ENCODE measurements around the gene PDXK. TPM values are rescaled to one million over a fixed set of nuclear protein-coding genes. Genes with fewer than 3 reads are reported as not detected.

PDXK gene
- total and polyA plus RNA-seq, 2 donors from 2014 or later: 122 to 210 TPM

GRCh38 chr21:43735236-43736091, 16.5 kb downstream of the PDXK start:
- TF ChIP-seq CTCF (IDR thresholded peaks at IDR 0.05; ENCODE audit: borderline replicate concordance, extremely low read depth, insufficient read depth): no peak
- no peak overlapping the region for H3K9ac ChIP-seq (ENCODE audit: low read length in 3 of 3)
- H3K4me3 ChIP-seq (ENCODE audit: low read length in 3 of 3): no peak overlapping the region
- no peaks in the 10 kb centered on the region for H3K36me3 ChIP-seq (ENCODE audit: control insufficient read depth in 2 of 3, insufficient read depth in 3 of 3, low read length in 3 of 3)
- no peaks in the 10 kb centered on the region for H3K9me3 ChIP-seq (ENCODE audit: control insufficient read depth in 2 of 3, insufficient read depth in 1 of 3, low read length in 3 of 3)
- peaks cover 2 to 46% (median 32%) of the 10 kb centered on the region in 3 donors for H3K4me1 ChIP-seq (ENCODE audit: control insufficient read depth in 2 of 3, insufficient read depth in 2 of 3, low read depth in 1 of 3, low read length in 3 of 3)
- DNase-seq (no peak), FAIRE-seq (no peak)
- intact Hi-C loops (cut with DNase I): no loop called here
- H3K27ac ChIP-seq (ENCODE audit: low read depth in 2 of 2, low read length in 2 of 2): no peak overlapping the region
- H3K27me3 ChIP-seq (ENCODE audit: control insufficient read depth, insufficient read depth, low read length): no peaks in the 10 kb centered on the region

DNA sequence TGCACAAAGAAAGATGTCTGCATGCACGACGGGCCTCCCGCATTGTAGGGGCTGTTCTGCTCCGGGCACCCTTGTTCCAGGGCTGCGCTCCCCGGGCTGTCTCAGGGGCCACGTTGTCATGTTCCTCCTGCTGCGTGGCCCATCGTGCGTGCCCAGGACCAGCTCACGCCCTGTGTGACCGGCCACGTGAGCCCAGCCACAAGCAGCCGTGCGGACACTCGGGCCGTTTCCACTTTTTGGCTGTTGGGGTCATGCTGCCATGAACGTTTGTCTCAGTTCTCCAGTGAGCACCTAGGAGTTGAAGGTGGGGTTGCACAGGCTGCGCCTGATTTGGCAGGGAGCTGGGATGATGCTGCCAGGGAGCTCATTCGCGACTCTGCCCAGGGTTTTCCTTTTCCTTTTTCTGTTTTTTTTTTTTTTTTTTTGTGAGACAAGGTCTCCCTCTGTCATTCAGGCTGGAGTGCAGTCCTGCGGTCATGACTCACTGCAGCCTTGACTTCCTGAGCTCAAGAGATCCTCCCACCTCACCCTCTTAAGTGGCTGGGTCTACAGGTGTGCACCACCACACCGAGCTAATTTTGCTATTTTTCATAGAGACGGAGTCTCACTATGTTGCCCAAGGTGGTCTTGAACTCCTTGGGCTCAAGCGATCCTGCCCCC, 17.4 kb downstream of the PDXK start:
- no peaks in the 10 kb centered on the region for H3K36me3 ChIP-seq (ENCODE audit: control insufficient read depth in 2 of 3, insufficient read depth in 3 of 3, low read length in 3 of 3)
- H3K9me3 ChIP-seq (ENCODE audit: control insufficient read depth in 2 of 3, insufficient read depth in 1 of 3, low read length in 3 of 3): no peaks in the 10 kb centered on the region
- H3K27ac ChIP-seq (ENCODE audit: low read depth in 2 of 2, low read length in 2 of 2): peak overlapping the region in 1 of 2 donors; percentile 12
- intact Hi-C loops (cut with DNase I): no loop called here
- no peak for DNase-seq
- peaks cover 2 to 45% (median 27%) of the 10 kb centered on the region in 3 donors for H3K4me1 ChIP-seq (ENCODE audit: control insufficient read depth in 2 of 3, insufficient read depth in 2 of 3, low read depth in 1 of 3, low read length in 3 of 3)
- FAIRE-seq: no peak
- H3K27me3 ChIP-seq (ENCODE audit: control insufficient read depth, insufficient read depth, low read length): no peaks in the 10 kb centered on the region
- no peak overlapping the region for H3K9ac ChIP-seq (ENCODE audit: low read length in 3 of 3)
- no peak for TF ChIP-seq CTCF (IDR thresholded peaks at IDR 0.05; ENCODE audit: borderline replicate concordance, extremely low read depth, insufficient read depth)
- H3K4me3 ChIP-seq (ENCODE audit: low read length in 3 of 3): no peak overlapping the region

GRCh38 chr21:43737158-43737950, 18.4 kb downstream of the PDXK start:
- no peak overlapping the region for H3K9ac ChIP-seq (ENCODE audit: low read length in 3 of 3)
- FAIRE-seq (no peak), DNase-seq (no peak)
- peak overlapping the region; percentile 45 to 65 for H3K27ac ChIP-seq (ENCODE audit: low read depth in 2 of 2, low read length in 2 of 2)
- no peak for TF ChIP-seq CTCF (IDR thresholded peaks at IDR 0.05; ENCODE audit: borderline replicate concordance, extremely low read depth, insufficient read depth)
- peaks cover 0 to 3% (median 0%) of the 10 kb centered on the region in 3 donors for H3K36me3 ChIP-seq (ENCODE audit: control insufficient read depth in 2 of 3, insufficient read depth in 3 of 3, low read length in 3 of 3)
- intact Hi-C loops (cut with DNase I): no loop called here
- H3K27me3 ChIP-seq (ENCODE audit: control insufficient read depth, insufficient read depth, low read length): no peaks in the 10 kb centered on the region
- H3K4me3 ChIP-seq (ENCODE audit: low read length in 3 of 3): no peak overlapping the region
- H3K9me3 ChIP-seq (ENCODE audit: control insufficient read depth in 2 of 3, insufficient read depth in 1 of 3, low read length in 3 of 3): no peaks in the 10 kb centered on the region
- H3K4me1 ChIP-seq (ENCODE audit: control insufficient read depth in 2 of 3, insufficient read depth in 2 of 3, low read depth in 1 of 3, low read length in 3 of 3): peaks cover 2 to 37% (median 17%) of the 10 kb centered on the region in 3 donors

All from kidney (tissue), 14 donors.